Activated T-helper 1 cell treated with anti-CD3 and anti-CD28 coated beads, Interleukin-12 subunit alpha, Interleukin-12 subunit beta, Interleukin-2, Interleukin-4 antibody, amounts not matched to agents 30 ng/mL and 10 ng/mL and 1 ng/mL, durations not matched to agents 14 hours and 24 hours and 36 hours (primary cell): ENCODE measurements around the gene OPHN1. TPM values are rescaled to one million over a fixed set of nuclear protein-coding genes. Genes with fewer than 3 reads are reported as not detected.
"Not testable (repeated sequence)": the region's sequence is repeated elsewhere in the genome, so short reads cannot be mapped to it uniquely, and the experiment has no call there.

ENCODE experiments used
- DNase-seq: peaks from one replicate; pipeline ENCODE4 v3.0.0; 2021; ENCODE audit warnings: low spot score
- H3K27ac Mint-ChIP-seq: one replicate; pipeline ENCODE4 v1.8.0; 2021; ENCODE audit warnings: mild to moderate bottlenecking, mixed read lengths
- H3K27me3 Mint-ChIP-seq: one replicate; pipeline ENCODE4 v1.8.0; 2022; ENCODE audit warnings: mild to moderate bottlenecking, moderate library complexity, mixed read lengths; ENCODE audit not compliant: insufficient read depth
- H3K36me3 Mint-ChIP-seq: one replicate; pipeline ENCODE4 v1.8.0; 2021; ENCODE audit warnings: low read depth, mixed read lengths
- H3K4me1 Mint-ChIP-seq: one replicate; pipeline ENCODE4 v1.8.0; 2021; ENCODE audit warnings: low read depth, mixed read lengths
- H3K4me3 Mint-ChIP-seq: one replicate; pipeline ENCODE4 v1.8.0; 2021; ENCODE audit warnings: mild to moderate bottlenecking, moderate library complexity, mixed read lengths
- H3K9me3 Mint-ChIP-seq: one replicate; pipeline ENCODE4 v1.8.0; 2021; ENCODE audit warnings: mixed read lengths
- intact Hi-C: fragments of 100-400 bp; cut with micrococcal nuclease; formaldehyde crosslinking; loops from one replicate; pipeline ENCODE4 v1.15.1; 2024
- total RNA-seq: library from RNA; stranded (reverse); gene quantifications from 2 replicates; pipeline ENCODE4 v1.2.3, GENCODE V29; 2022

OPHN1 gene
- total RNA-seq, 1 donor from 2014 or later = 0.03 TPM

DNA sequence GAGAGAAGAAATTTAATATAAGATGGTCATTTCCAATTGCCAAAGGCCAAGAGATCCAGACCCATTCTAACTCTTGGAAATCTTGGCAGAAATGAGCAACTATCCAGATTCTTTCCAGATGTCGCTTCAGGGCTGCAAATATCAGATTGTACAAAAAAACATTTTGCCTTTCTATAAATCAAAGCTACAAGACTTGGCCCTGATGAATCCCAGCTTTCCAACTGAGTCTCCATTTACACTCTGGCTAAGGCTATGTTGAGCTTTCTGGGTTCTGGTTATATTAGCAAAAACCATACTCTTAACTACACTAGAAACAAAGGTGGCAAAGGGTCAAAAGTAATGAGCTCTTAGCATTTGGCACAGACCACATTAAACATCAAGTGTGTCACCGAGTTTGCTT, 345.8 kb downstream of the OPHN1 start:
- Mint-ChIP-seq H3K36me3 (no peaks in the 10 kb centered on the region), H3K9me3 (no peaks in the 10 kb centered on the region), H3K4me3 (no peak overlapping the region)

DNA sequence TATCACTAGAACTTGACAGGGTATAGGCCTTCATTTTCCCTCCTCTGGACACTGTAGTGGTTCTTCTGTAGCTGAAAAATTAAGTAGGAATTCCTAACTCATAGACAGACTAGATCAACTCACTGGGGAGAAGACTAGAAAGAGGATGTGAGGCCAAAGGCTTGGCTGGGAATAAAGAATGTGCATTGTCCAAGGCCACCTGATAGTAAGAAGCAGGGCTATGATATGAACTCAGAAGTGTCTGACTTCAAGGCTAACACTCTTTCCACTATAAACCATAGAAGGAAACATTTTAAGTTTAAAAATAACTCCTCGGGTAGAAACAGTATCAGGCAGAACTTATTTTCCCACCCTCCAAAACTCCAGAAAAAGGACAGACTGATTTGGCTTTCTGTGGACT, 346.6 kb downstream of the OPHN1 start:
- Mint-ChIP-seq H3K4me3 (no peak overlapping the region), H3K4me1 (no peaks in the 10 kb centered on the region), H3K27me3 (no peaks in the 10 kb centered on the region), H3K36me3 (no peaks in the 10 kb centered on the region), H3K27ac (no peak overlapping the region), H3K9me3 (no peaks in the 10 kb centered on the region)
- DNase-seq = no peak
- intact Hi-C loops = no loop called here

More for the DNA sequence above, 345.8 kb downstream of the OPHN1 start:
- H3K27ac Mint-ChIP-seq = no peak overlapping the region
- H3K4me1 Mint-ChIP-seq = no peaks in the 10 kb centered on the region
- H3K27me3 Mint-ChIP-seq = no peaks in the 10 kb centered on the region
- no peak for DNase-seq
- intact Hi-C loops = no loop called here

DNA sequence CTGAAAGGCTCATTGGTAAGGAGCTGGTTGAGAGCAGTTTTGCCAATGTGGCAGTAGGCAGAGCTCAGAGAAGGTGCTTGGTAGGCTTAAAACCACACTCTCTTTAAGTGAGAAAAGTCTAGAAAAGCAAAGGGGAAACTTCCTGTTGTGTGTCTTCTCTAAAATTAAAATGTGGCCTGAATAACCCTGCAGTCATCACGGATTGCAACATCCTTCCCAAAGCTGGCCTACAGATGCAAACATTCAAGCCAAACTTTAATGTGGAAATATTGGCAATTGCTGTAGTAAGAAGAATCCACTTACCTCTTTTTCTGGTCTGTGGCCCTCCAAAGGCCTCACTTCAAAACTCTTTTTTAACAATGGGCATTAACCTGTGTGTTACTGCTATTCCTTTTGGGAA, 348.5 kb downstream of the OPHN1 start:
- no peaks in the 10 kb centered on the region for H3K4me1 Mint-ChIP-seq
- intact Hi-C loops = no loop called here
- H3K36me3 Mint-ChIP-seq = no peaks in the 10 kb centered on the region
- H3K27me3 Mint-ChIP-seq = no peaks in the 10 kb centered on the region
- H3K4me3 Mint-ChIP-seq = no peak overlapping the region
- no peak for DNase-seq
- no peak overlapping the region for H3K27ac Mint-ChIP-seq
- H3K9me3 Mint-ChIP-seq = no peaks in the 10 kb centered on the region

DNA sequence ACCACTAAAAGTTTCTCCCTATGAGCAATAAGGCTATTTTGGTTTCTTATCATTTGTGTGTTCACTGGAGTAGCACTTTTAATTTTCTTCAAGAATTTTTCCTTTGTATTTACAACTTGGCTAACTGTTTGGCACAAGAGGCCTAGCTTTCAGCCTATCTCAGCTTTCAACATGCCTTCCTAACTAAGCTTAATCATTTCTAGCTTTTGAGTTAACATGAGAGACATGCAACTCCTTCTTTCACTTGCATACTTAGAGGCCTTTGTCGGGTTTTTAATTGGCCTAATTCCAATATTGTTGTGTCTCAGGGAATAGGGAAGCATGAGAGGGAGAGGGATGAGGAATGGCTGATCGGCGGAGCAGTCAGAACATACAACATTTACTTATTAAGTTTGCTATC, 349.8 kb downstream of the OPHN1 start:
- intact Hi-C loops = no loop called here
- Mint-ChIP-seq H3K27me3 (no peaks in the 10 kb centered on the region), H3K4me1 (no peaks in the 10 kb centered on the region), H3K4me3 (no peak overlapping the region), H3K27ac (no peak overlapping the region), H3K9me3 (no peaks in the 10 kb centered on the region), H3K36me3 (no peaks in the 10 kb centered on the region)
- DNase-seq = no peak

DNA sequence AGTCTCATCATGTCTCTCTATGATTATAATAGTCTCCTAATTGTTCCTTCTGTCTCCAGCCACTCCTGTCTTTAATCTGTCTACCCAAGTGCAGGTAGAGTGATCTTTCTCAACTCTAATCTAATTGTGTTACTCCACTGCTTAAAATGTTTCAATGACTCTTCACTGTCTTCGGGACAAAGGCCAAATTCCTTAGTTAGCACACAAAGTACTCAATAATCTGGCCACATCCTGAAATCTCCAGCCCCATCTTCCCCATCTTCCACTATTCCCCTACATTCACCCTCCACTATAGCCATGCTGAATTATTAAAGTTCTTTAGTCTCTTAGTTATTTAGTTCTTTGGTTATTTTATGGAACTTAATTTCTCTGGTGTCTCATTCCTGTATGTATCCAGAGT, 353.3 kb downstream of the OPHN1 start:
- Mint-ChIP-seq H3K9me3 (no peaks in the 10 kb centered on the region), H3K4me1 (no peaks in the 10 kb centered on the region), H3K36me3 (no peaks in the 10 kb centered on the region), H3K27ac (no peak overlapping the region), H3K27me3 (no peaks in the 10 kb centered on the region), H3K4me3 (no peak overlapping the region)
- intact Hi-C loops = no loop called here
- no peak for DNase-seq

DNA sequence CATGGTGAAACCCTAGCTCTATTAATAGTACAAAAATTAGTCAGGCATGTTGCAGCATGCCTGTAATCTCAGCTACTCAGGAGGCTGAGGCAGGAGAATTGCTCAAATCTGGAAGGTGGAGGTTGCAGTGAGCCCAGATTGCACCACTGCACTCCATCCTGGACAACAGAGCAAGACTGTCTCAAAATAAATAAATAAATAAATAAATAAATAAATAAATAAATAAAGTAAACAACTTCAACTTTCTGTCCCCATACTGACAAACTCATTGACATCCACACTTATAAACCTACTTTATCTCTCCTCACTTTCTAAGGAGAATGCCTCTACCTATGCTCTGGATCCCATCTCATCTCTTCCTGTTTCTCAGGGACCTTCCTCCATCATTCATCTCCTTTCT, 354.5 kb downstream of the OPHN1 start:
- H3K36me3 Mint-ChIP-seq, H3K27me3 Mint-ChIP-seq, H3K9me3 Mint-ChIP-seq, DNase-seq, H3K4me3 Mint-ChIP-seq, H3K27ac Mint-ChIP-seq, H3K4me1 Mint-ChIP-seq, intact Hi-C loops: not testable (repeated sequence)

DNA sequence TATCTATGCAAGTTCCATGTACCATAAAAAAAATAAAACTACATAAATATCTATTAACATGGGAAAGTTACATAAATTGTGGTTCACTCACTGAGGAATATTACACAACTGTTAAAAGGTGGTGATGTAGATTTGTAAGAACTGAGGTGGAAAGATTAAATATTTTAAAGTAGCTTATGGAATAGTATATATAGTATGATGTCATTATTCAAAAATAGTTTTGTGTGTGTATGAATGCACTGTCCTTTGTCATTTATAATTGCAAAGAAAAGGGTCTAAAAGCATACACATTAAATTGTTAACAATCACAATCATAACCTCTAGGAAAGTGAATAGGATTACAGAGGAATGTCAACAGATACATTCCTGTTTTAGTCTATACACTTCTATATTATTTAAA, 355.9 kb downstream of the OPHN1 start:
- H3K9me3 Mint-ChIP-seq = no peaks in the 10 kb centered on the region
- no peak overlapping the region for H3K27ac Mint-ChIP-seq
- DNase-seq = no peak
- no peaks in the 10 kb centered on the region for H3K27me3 Mint-ChIP-seq
- H3K4me3 Mint-ChIP-seq = no peak overlapping the region
- intact Hi-C loops = no loop called here
- no peaks in the 10 kb centered on the region for H3K4me1 Mint-ChIP-seq
- no peaks in the 10 kb centered on the region for H3K36me3 Mint-ChIP-seq

DNA sequence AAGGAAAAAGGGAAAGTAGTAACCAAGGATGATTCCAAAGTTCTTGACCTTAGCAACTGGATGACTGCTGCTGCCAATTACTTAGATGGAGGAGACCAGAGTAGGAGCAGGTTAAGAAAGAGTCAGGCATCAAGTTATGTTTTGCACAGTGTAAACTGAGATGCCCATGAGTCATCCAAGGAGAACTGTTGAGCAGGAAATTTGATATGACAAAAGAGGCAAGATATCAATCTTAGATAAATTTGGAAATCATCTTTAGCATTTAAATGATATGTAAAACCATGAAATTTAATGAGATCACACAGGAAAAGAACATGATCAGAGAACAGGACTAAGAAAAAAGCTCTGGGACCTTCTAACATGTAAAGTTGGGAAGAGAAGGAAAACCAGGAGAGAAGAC, 361.3 kb downstream of the OPHN1 start:
- Mint-ChIP-seq H3K9me3 (no peaks in the 10 kb centered on the region), H3K4me3 (no peak overlapping the region), H3K27ac (no peak overlapping the region), H3K27me3 (no peaks in the 10 kb centered on the region), H3K36me3 (no peaks in the 10 kb centered on the region), H3K4me1 (no peaks in the 10 kb centered on the region)
- no peak for DNase-seq
- intact Hi-C loops = no loop called here

DNA sequence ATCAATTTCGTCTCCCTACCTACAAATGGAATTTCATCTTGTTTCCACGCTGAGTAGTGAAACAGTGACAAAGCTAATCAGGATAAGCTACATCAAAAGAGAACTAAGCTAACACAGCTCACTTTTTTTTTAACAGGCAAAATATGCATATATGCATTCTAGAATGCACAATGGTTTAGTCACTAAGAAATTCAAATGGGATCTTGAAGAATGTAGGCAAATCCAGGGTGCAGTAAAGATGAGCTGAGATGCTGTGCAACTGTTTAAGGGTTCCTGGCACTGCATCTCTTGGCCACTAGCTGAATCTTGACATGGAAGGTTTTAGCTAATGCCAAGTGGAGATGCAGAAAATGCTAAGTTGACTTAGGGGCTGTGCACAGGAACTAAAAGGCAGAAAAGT, 363.2 kb downstream of the OPHN1 start:
- H3K27me3 Mint-ChIP-seq, H3K36me3 Mint-ChIP-seq, H3K27ac Mint-ChIP-seq, H3K4me3 Mint-ChIP-seq, H3K4me1 Mint-ChIP-seq, intact Hi-C loops, H3K9me3 Mint-ChIP-seq, DNase-seq: not testable (repeated sequence)

DNA sequence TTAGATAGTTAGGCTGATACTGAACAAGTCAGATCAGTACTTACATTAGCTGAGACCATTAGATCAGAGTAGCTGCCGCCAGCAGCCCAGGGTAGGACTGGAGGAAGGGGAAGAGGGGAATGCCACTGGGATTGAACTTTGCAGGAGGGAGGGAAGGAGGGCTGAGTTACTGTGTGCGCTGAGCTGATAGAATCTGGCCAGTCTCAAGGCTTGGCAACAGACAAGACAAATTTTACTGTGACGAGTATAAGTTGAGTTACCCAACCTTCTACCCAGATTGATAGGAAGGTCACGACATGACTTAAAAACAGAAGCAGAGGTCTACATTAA, 372.1 kb downstream of the OPHN1 start:
- DNase-seq = no peak
- no peaks in the 10 kb centered on the region for H3K4me1 Mint-ChIP-seq
- H3K4me3 Mint-ChIP-seq = no peak overlapping the region
- no peaks in the 10 kb centered on the region for H3K36me3 Mint-ChIP-seq
- no peaks in the 10 kb centered on the region for H3K9me3 Mint-ChIP-seq
- intact Hi-C loops = no loop called here
- H3K27ac Mint-ChIP-seq = no peak overlapping the region
- H3K27me3 Mint-ChIP-seq = no peaks in the 10 kb centered on the region

DNA sequence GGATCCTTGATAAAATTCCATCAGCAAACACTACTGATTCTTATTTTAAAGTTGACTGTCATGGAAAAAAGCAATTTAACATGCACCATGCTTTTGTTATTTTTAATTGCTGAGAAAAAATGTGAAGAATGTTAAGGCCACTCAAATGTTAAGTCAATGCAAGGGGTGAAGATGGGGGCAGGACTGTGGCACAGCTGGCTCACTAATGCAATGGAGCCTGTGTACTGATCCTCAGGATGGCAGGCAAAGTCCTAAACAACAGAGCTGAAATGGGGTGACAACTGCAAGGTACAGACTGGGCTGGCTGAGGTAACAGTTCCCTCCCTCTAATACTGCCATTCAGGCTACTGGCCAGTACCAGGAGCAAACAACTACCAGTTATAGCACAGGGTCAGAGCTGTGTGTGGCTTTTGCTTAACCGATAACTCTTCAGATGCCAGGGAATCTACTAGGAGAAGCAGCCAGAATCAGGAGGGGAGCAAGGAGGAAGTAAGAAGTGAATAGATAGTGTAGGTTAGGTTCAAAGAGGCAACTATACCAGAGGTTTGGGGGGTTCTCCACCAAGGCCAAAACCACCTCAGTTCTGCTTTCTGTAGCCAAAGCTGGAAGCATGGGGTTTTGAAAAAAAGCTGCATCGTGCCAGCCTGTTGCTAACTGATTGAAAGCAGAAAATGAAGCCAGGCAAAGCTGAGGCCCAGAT, 372.6 kb downstream of the OPHN1 start:
- intact Hi-C loops = no loop called here
- Mint-ChIP-seq H3K27me3 (no peaks in the 10 kb centered on the region), H3K4me3 (no peak overlapping the region), H3K27ac (no peak overlapping the region), H3K4me1 (no peaks in the 10 kb centered on the region), H3K9me3 (no peaks in the 10 kb centered on the region), H3K36me3 (no peaks in the 10 kb centered on the region)
- no peak for DNase-seq

DNA sequence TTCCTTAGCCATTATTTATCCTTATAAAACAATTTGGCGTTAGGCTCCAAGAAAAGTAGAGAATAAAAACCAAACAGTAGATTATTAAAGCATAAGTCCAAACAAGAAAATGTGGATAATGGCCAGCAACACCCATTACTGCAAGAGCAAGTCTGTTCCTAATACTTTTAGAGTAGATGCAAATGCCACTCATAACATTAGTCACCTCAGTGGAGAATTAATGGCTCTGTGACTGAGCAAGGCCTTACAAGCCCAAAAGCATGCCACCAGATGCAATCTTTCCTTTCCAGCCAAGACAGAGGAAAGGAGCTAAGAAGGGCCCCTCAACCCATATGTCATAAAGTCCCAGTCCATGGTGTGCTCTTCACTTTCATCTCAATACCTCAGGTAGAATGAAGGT, 373.8 kb downstream of the OPHN1 start:
- no peaks in the 10 kb centered on the region for H3K9me3 Mint-ChIP-seq
- H3K4me1 Mint-ChIP-seq = no peaks in the 10 kb centered on the region
- H3K27me3 Mint-ChIP-seq = no peaks in the 10 kb centered on the region
- no peak overlapping the region for H3K4me3 Mint-ChIP-seq
- intact Hi-C loops = no loop called here
- no peak overlapping the region for H3K27ac Mint-ChIP-seq
- no peaks in the 10 kb centered on the region for H3K36me3 Mint-ChIP-seq
- DNase-seq = no peak

DNA sequence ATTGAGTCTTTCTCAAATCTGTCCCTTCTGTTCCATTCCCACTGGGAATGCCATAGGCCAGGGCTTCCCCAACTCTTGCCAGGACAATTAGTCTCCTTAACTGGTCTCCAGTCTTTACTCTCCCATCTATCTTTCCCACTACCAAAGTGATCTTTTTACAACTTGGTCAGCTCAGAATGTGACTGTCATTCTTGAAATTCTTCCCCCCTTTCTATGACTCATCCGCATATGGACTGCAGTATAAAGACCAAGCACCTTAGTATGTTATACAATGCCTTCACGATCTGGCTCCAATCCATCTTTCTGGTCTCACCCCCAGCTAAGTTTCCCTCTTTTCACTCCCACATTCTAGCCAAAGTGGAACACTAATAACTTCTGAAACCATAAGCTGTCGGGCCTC, 383.8 kb downstream of the OPHN1 start:
- Mint-ChIP-seq H3K27ac (no peak overlapping the region), H3K4me1 (no peaks in the 10 kb centered on the region), H3K27me3 (no peaks in the 10 kb centered on the region), H3K4me3 (no peak overlapping the region), H3K9me3 (no peaks in the 10 kb centered on the region), H3K36me3 (no peaks in the 10 kb centered on the region)
- DNase-seq = no peak
- intact Hi-C loops = no loop called here

DNA sequence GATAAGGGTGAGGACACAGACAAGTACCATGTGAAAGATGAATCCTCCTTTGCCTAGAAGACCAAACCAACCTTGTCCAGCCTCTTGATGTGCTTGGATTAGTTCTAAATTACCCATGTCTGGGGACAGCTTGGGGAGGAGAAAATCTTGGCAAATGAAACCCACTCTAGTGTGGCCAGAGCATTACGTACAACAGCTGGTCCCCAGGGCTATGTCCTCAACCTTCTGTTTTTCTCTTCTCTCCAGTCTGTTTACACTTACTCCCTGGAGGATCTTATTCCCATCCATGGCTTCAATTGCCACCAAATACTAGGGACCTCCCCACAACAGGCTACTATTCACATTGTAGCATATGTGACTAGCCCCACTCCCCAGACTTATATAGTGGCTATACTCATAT, 384.5 kb downstream of the OPHN1 start:
- Mint-ChIP-seq H3K4me1 (no peaks in the 10 kb centered on the region), H3K36me3 (no peaks in the 10 kb centered on the region), H3K27ac (no peak overlapping the region), H3K27me3 (no peaks in the 10 kb centered on the region), H3K4me3 (no peak overlapping the region), H3K9me3 (no peaks in the 10 kb centered on the region)
- DNase-seq = no peak
- intact Hi-C loops = no loop called here
